Measurements from ENCODE around the gene RPUSD3.
"Not testable (repeated sequence)": the region's sequence is repeated elsewhere in the genome, so short reads cannot be mapped to it uniquely, and the experiment has no call there.

Gene RPUSD3

GRCh38 chr3:9865125-9865637, 21.4 kb upstream of the RPUSD3 start:
- WGBS (ENCODE audit: insufficient coverage, insufficient read length): no CpG with 5 or more reads among the region's 10 CpGs
- not testable (repeated sequence) for H3K36me3 ChIP-seq (ENCODE audit: control insufficient read depth, insufficient read depth, low read length); H3K4me3 ChIP-seq (ENCODE audit: low read length); DNase-seq (ENCODE audit: low read depth, low spot score); H3K27me3 ChIP-seq (ENCODE audit: control insufficient read depth, insufficient read depth, low read length); H3K27ac ChIP-seq (ENCODE audit: low read length); H3K4me1 ChIP-seq (ENCODE audit: control insufficient read depth, insufficient read depth, low read length); H3K9me3 ChIP-seq (ENCODE audit: control insufficient read depth, insufficient read depth, low read length)

- no peak overlapping the region for H3K27ac ChIP-seq (ENCODE audit: low read length)
- DNase-seq (ENCODE audit: low read depth, low spot score): no peak
Observed at GRCh38 chr3:9864200-9864927, 20.6 kb upstream of the RPUSD3 start.

GRCh38 chr3:9863058-9863772, 19.4 kb upstream of the RPUSD3 start:
- H3K27me3 ChIP-seq (ENCODE audit: control insufficient read depth, insufficient read depth, low read length): no peaks in the 10 kb centered on the region
- peak overlapping the region; percentile 16; the same call in 1 of the 2 replicates for H3K4me3 ChIP-seq (ENCODE audit: low read length)
- no peak overlapping the region for H3K27ac ChIP-seq (ENCODE audit: low read length)
- DNase-seq (ENCODE audit: low read depth, low spot score): no peak
- no peaks in the 10 kb centered on the region for H3K9me3 ChIP-seq (ENCODE audit: control insufficient read depth, insufficient read depth, low read length)
- H3K36me3 ChIP-seq (ENCODE audit: control insufficient read depth, insufficient read depth, low read length): no peaks in the 10 kb centered on the region
- H3K4me1 ChIP-seq (ENCODE audit: control insufficient read depth, insufficient read depth, low read length): peaks cover 4% of the 10 kb centered on the region; the same call in 1 of the 2 replicates
- no CpG with 5 or more reads among the region's 22 CpGs for WGBS (ENCODE audit: insufficient coverage, insufficient read length)

More at GRCh38 chr3:9864200-9864927, 20.6 kb upstream of the RPUSD3 start:
- Histone ChIP-seq H3K4me1 (ENCODE audit: control insufficient read depth, insufficient read depth, low read length) (peaks cover 4% of the 10 kb centered on the region; the same call in 1 of the 2 replicates), H3K36me3 (ENCODE audit: control insufficient read depth, insufficient read depth, low read length) (no peaks in the 10 kb centered on the region), H3K4me3 (ENCODE audit: low read length) (no peak overlapping the region), H3K9me3 (ENCODE audit: control insufficient read depth, insufficient read depth, low read length) (no peaks in the 10 kb centered on the region), H3K27me3 (ENCODE audit: control insufficient read depth, insufficient read depth, low read length) (no peaks in the 10 kb centered on the region)
- WGBS (ENCODE audit: insufficient coverage, insufficient read length): no CpG with 5 or more reads among the region's 16 CpGs

- no peaks in the 10 kb centered on the region for H3K27me3 ChIP-seq (ENCODE audit: control insufficient read depth, insufficient read depth, low read length)
- H3K4me3 ChIP-seq (ENCODE audit: low read length): peak overlapping the region; percentile 16; the same call in 1 of the 2 replicates
- H3K4me1 ChIP-seq (ENCODE audit: control insufficient read depth, insufficient read depth, low read length): peaks cover 4% of the 10 kb centered on the region; the same call in 1 of the 2 replicates
- no peak for DNase-seq (ENCODE audit: low read depth, low spot score)
- no peaks in the 10 kb centered on the region for H3K36me3 ChIP-seq (ENCODE audit: control insufficient read depth, insufficient read depth, low read length)
- no CpG with 5 or more reads among the region's 45 CpGs for WGBS (ENCODE audit: insufficient coverage, insufficient read length)
- H3K27ac ChIP-seq (ENCODE audit: low read length): no peak overlapping the region
- no peaks in the 10 kb centered on the region for H3K9me3 ChIP-seq (ENCODE audit: control insufficient read depth, insufficient read depth, low read length)
Observed at GRCh38 chr3:9862391-9863057, 18.7 kb upstream of the RPUSD3 start.

- no CpG with 5 or more reads among the region's 5 CpGs for WGBS (ENCODE audit: insufficient coverage, insufficient read length)
- peaks cover 4% of the 10 kb centered on the region; the same call in 1 of the 2 replicates for H3K4me1 ChIP-seq (ENCODE audit: control insufficient read depth, insufficient read depth, low read length)
- no peak overlapping the region for H3K4me3 ChIP-seq (ENCODE audit: low read length)
- no peak for DNase-seq (ENCODE audit: low read depth, low spot score)
- H3K27ac ChIP-seq (ENCODE audit: low read length): no peak overlapping the region
- no peaks in the 10 kb centered on the region for H3K9me3 ChIP-seq (ENCODE audit: control insufficient read depth, insufficient read depth, low read length)
- no peaks in the 10 kb centered on the region for H3K36me3 ChIP-seq (ENCODE audit: control insufficient read depth, insufficient read depth, low read length)
- H3K27me3 ChIP-seq (ENCODE audit: control insufficient read depth, insufficient read depth, low read length): no peaks in the 10 kb centered on the region
Observed at GRCh38 chr3:9861626-9862130, 17.9 kb upstream of the RPUSD3 start.

GRCh38 chr3:9861201-9861600, 17.4 kb upstream of the RPUSD3 start:
- WGBS (ENCODE audit: insufficient coverage, insufficient read length): no CpG with 5 or more reads among the region's 4 CpGs
- Histone ChIP-seq H3K27me3 (ENCODE audit: control insufficient read depth, insufficient read depth, low read length) (no peaks in the 10 kb centered on the region), H3K4me1 (ENCODE audit: control insufficient read depth, insufficient read depth, low read length) (peaks cover 4% of the 10 kb centered on the region; the same call in 1 of the 2 replicates), H3K9me3 (ENCODE audit: control insufficient read depth, insufficient read depth, low read length) (no peaks in the 10 kb centered on the region), H3K4me3 (ENCODE audit: low read length) (no peak overlapping the region), H3K27ac (ENCODE audit: low read length) (no peak overlapping the region), H3K36me3 (ENCODE audit: control insufficient read depth, insufficient read depth, low read length) (no peaks in the 10 kb centered on the region)
- no peak for DNase-seq (ENCODE audit: low read depth, low spot score)

- peaks cover 4% of the 10 kb centered on the region; the same call in 1 of the 2 replicates for H3K4me1 ChIP-seq (ENCODE audit: control insufficient read depth, insufficient read depth, low read length)
- no peaks in the 10 kb centered on the region for H3K27me3 ChIP-seq (ENCODE audit: control insufficient read depth, insufficient read depth, low read length)
- no CpG with 5 or more reads among the region's 12 CpGs for WGBS (ENCODE audit: insufficient coverage, insufficient read length)
- no peaks in the 10 kb centered on the region for H3K9me3 ChIP-seq (ENCODE audit: control insufficient read depth, insufficient read depth, low read length)
- no peaks in the 10 kb centered on the region for H3K36me3 ChIP-seq (ENCODE audit: control insufficient read depth, insufficient read depth, low read length)
- H3K4me3 ChIP-seq (ENCODE audit: low read length): no peak overlapping the region
- DNase-seq (ENCODE audit: low read depth, low spot score): no peak
- H3K27ac ChIP-seq (ENCODE audit: low read length): no peak overlapping the region
Observed at GRCh38 chr3:9859530-9860025, 15.8 kb upstream of the RPUSD3 start.

GRCh38 chr3:9855594-9855993, 11.8 kb upstream of the RPUSD3 start:
- H3K4me3 ChIP-seq (ENCODE audit: low read length): no peak overlapping the region
- no peaks in the 10 kb centered on the region for H3K36me3 ChIP-seq (ENCODE audit: control insufficient read depth, insufficient read depth, low read length)
- no peak for DNase-seq (ENCODE audit: low read depth, low spot score)
- H3K27me3 ChIP-seq (ENCODE audit: control insufficient read depth, insufficient read depth, low read length): no peaks in the 10 kb centered on the region
- no peak overlapping the region for H3K27ac ChIP-seq (ENCODE audit: low read length)
- no CpG with 5 or more reads among the region's 3 CpGs for WGBS (ENCODE audit: insufficient coverage, insufficient read length)
- H3K9me3 ChIP-seq (ENCODE audit: control insufficient read depth, insufficient read depth, low read length): no peaks in the 10 kb centered on the region
- no peaks in the 10 kb centered on the region for H3K4me1 ChIP-seq (ENCODE audit: control insufficient read depth, insufficient read depth, low read length)

- not testable (repeated sequence) for H3K4me1 ChIP-seq (ENCODE audit: control insufficient read depth, insufficient read depth, low read length); DNase-seq (ENCODE audit: low read depth, low spot score); H3K4me3 ChIP-seq (ENCODE audit: low read length); H3K27ac ChIP-seq (ENCODE audit: low read length); H3K9me3 ChIP-seq (ENCODE audit: control insufficient read depth, insufficient read depth, low read length); H3K27me3 ChIP-seq (ENCODE audit: control insufficient read depth, insufficient read depth, low read length); H3K36me3 ChIP-seq (ENCODE audit: control insufficient read depth, insufficient read depth, low read length)
- no CpG with 5 or more reads among the region's 11 CpGs for WGBS (ENCODE audit: insufficient coverage, insufficient read length)
Observed at GRCh38 chr3:9854291-9854940, 10.6 kb upstream of the RPUSD3 start.

All from iPS DF 6.9 (cell line).